GM21515 (cell line): ENCODE measurements around the gene SNX24.
"Not testable (repeated sequence)": the region's sequence is repeated elsewhere in the genome, so short reads cannot be mapped to it uniquely, and the experiment has no call there.

ENCODE experiments used
- ATAC-seq: cut with Tn5 transposase; IDR thresholded peaks from one replicate; pipeline ENCODE4 v1.9.1; 2021; ENCODE audit not compliant: unreplicated experiment

SNX24 gene

GRCh38 chr5:122845229-122846050, at the start of gene SNX24:
TSS of gene SNX24 (plus strand) at chr5:122845613. CDS start at chr5:122845634, 21 bp downstream.
- ATAC-seq: peak; percentile 80

GRCh38 chr5:122805481-122805880, 39.9 kb upstream of the SNX24 start:
- ATAC-seq: no peak

- no peak for ATAC-seq
These were observed 35.0 kb upstream of the SNX24 start for GRCh38 chr5:122810405-122810804.

GRCh38 chr5:122815218-122815767, 30.1 kb upstream of the SNX24 start:
- ATAC-seq: no peak

- ATAC-seq: no peak
These were observed 28.7 kb upstream of the SNX24 start for GRCh38 chr5:122816756-122817155.

GRCh38 chr5:122831984-122832383, 13.4 kb upstream of the SNX24 start:
- no peak for ATAC-seq

- no peak for ATAC-seq
These were observed 9.7 kb upstream of the SNX24 start for GRCh38 chr5:122835681-122836080.

- no peak for ATAC-seq
These were observed 8.5 kb upstream of the SNX24 start for GRCh38 chr5:122836947-122837346.

GRCh38 chr5:122839731-122840130, 5.7 kb upstream of the SNX24 start:
- no peak for ATAC-seq

GRCh38 chr5:122842016-122842580, 3.3 kb upstream of the SNX24 start:
- no peak for ATAC-seq

- no peak for ATAC-seq
These were observed 1.1 kb upstream of the SNX24 start for GRCh38 chr5:122844136-122844909.

GRCh38 chr5:122844910-122845228, 544 bp upstream of the SNX24 start:
- peak; percentile 54 for ATAC-seq

- ATAC-seq: no peak
These were observed 688 bp downstream of the SNX24 start for GRCh38 chr5:122846051-122846550.

- ATAC-seq: no peak
These were observed 2.3 kb downstream of the SNX24 start for GRCh38 chr5:122847687-122848081.

- no peak for ATAC-seq
These were observed 4.4 kb downstream of the SNX24 start for GRCh38 chr5:122849771-122850170.

- not testable (repeated sequence) for ATAC-seq
These were observed 12.1 kb downstream of the SNX24 start for GRCh38 chr5:122857538-122857937.

GRCh38 chr5:122858451-122858850, 13.0 kb downstream of the SNX24 start:
- ATAC-seq: no peak

- ATAC-seq: no peak
These were observed 17.8 kb downstream of the SNX24 start for GRCh38 chr5:122863240-122863639.

- no peak for ATAC-seq
These were observed 18.3 kb downstream of the SNX24 start for GRCh38 chr5:122863721-122864120.

GRCh38 chr5:122864400-122864799, 19.0 kb downstream of the SNX24 start:
- ATAC-seq: no peak

GRCh38 chr5:122864842-122865241, 19.4 kb downstream of the SNX24 start:
- ATAC-seq: no peak
